Nephron (organoid): Measurements from ENCODE around the gene RGS4.

Experiments
- H3K27ac Mint-ChIP-seq, 3 experiments: 2 replicates each; pipeline ENCODE4 v1.8.0; 2020; ENCODE audit warnings: mixed read lengths in 3 of 3, mild to moderate bottlenecking in 2 of 3, moderate library complexity in 1 of 3
- H3K27me3 Mint-ChIP-seq: 2 replicates; pipeline ENCODE4 v1.8.0; 2021; ENCODE audit warnings: low read depth, mild to moderate bottlenecking, moderate library complexity, mixed read lengths
- H3K36me3 Mint-ChIP-seq: 2 replicates; pipeline ENCODE4 v1.8.0; 2020; ENCODE audit warnings: low read depth, mixed read lengths
- H3K4me1 Mint-ChIP-seq: 2 replicates; pipeline ENCODE4 v1.8.0; 2020; ENCODE audit warnings: mixed read lengths
- H3K4me3 Mint-ChIP-seq, 3 experiments: 2 replicates each; pipeline ENCODE4 v1.8.0; 2020; ENCODE audit warnings: mild to moderate bottlenecking in 3 of 3, mixed read lengths in 3 of 3, moderate library complexity in 2 of 3
- H3K9me3 Mint-ChIP-seq: 2 replicates; pipeline ENCODE4 v1.8.0; 2020; ENCODE audit warnings: mixed read lengths
- CTCF ChIP-seq, 3 experiments: fragments of 200-600 bp; sonication (generic); IDR thresholded peaks; one replicate each; pipeline ENCODE4 v1.5.0; 2021; ENCODE audit warnings: antibody characterized with exemption in 3 of 3; ENCODE audit not compliant: unreplicated experiment in 3 of 3

The RGS4 gene

DNA sequence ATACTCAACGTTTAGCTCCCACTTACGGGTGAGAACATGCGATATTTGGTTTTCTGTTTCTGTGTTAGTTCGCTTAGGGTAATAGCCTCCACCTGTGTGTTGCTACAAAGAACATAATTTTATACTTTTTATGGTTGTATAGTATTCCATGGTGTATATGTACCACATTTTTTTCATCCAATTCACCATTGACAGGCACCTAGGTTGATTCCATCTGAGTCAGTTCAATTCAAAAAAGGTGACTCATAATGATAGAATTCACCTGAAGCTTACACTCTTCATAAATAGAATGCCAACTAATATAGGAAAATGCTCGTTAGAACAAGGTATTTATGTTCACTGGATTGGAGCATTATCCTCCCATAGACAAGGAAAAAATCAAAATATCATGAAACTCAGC is 38.5 kb downstream of the RGS4 start:
- Mint-ChIP-seq H3K9me3 (peaks cover 3% of the 10 kb centered on the region), H3K36me3 (no peaks in the 10 kb centered on the region)

GRCh38 chr1:163115887-163116286 is 46.7 kb downstream of the RGS4 start:
- no peaks in the 10 kb centered on the region for H3K27me3 Mint-ChIP-seq
- no peaks in the 10 kb centered on the region for H3K9me3 Mint-ChIP-seq
- H3K36me3 Mint-ChIP-seq = no peaks in the 10 kb centered on the region
- H3K4me1 Mint-ChIP-seq = no peaks in the 10 kb centered on the region
- no peak for TF ChIP-seq CTCF (IDR thresholded peaks at IDR 0.05; ENCODE audit: unreplicated experiment in 3 of 3)
- no peak overlapping the region for H3K27ac Mint-ChIP-seq
- no peak overlapping the region for H3K4me3 Mint-ChIP-seq

More for the DNA sequence above, 38.5 kb downstream of the RGS4 start:
- no peak overlapping the region for H3K4me3 Mint-ChIP-seq
- peaks cover 5% of the 10 kb centered on the region for H3K4me1 Mint-ChIP-seq
- TF ChIP-seq CTCF (IDR thresholded peaks at IDR 0.05; ENCODE audit: unreplicated experiment in 3 of 3) = no peak
- no peaks in the 10 kb centered on the region for H3K27me3 Mint-ChIP-seq
- no peak overlapping the region for H3K27ac Mint-ChIP-seq

GRCh38 chr1:163119707-163120106 is 50.5 kb downstream of the RGS4 start:
- no peaks in the 10 kb centered on the region for H3K9me3 Mint-ChIP-seq
- H3K4me1 Mint-ChIP-seq = no peaks in the 10 kb centered on the region
- no peak overlapping the region for H3K27ac Mint-ChIP-seq
- no peak for TF ChIP-seq CTCF (IDR thresholded peaks at IDR 0.05; ENCODE audit: unreplicated experiment in 3 of 3)
- H3K4me3 Mint-ChIP-seq = no peak overlapping the region
- H3K27me3 Mint-ChIP-seq = no peaks in the 10 kb centered on the region
- no peaks in the 10 kb centered on the region for H3K36me3 Mint-ChIP-seq

GRCh38 chr1:163120372-163120771 is 51.2 kb downstream of the RGS4 start:
- no peaks in the 10 kb centered on the region for H3K4me1 Mint-ChIP-seq
- no peak overlapping the region for H3K4me3 Mint-ChIP-seq
- no peaks in the 10 kb centered on the region for H3K36me3 Mint-ChIP-seq
- H3K27me3 Mint-ChIP-seq = no peaks in the 10 kb centered on the region
- TF ChIP-seq CTCF (IDR thresholded peaks at IDR 0.05; ENCODE audit: unreplicated experiment in 3 of 3) = no peak
- no peaks in the 10 kb centered on the region for H3K9me3 Mint-ChIP-seq
- no peak overlapping the region for H3K27ac Mint-ChIP-seq

DNA sequence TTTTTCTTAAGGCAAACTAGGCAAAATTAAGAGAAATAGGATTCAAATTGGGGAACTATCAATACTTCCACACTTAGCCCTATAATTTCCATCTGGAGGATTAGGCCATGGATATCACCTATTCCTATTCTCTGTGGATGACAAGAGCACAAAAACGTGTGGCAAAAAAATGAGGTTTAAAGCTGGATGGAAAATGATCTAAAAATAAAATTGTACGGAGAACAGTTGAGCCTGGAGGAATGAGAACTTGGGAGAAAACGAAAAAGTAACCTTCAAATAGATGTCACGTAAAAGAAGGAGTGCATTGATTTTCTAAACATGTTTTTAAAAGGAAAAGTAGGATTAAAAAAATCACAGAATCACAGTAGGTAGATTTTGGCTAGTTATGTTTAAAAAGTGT is 55.7 kb downstream of the RGS4 start:
- TF ChIP-seq CTCF (IDR thresholded peaks at IDR 0.05; ENCODE audit: unreplicated experiment in 3 of 3) = no peak
- no peaks in the 10 kb centered on the region for H3K36me3 Mint-ChIP-seq
- H3K4me3 Mint-ChIP-seq = no peak overlapping the region
- H3K27ac Mint-ChIP-seq = no peak overlapping the region
- no peaks in the 10 kb centered on the region for H3K9me3 Mint-ChIP-seq
- H3K27me3 Mint-ChIP-seq = no peaks in the 10 kb centered on the region
- H3K4me1 Mint-ChIP-seq = peaks cover 7% of the 10 kb centered on the region
